Measurements from ENCODE around the gene HMBS.

DNA sequence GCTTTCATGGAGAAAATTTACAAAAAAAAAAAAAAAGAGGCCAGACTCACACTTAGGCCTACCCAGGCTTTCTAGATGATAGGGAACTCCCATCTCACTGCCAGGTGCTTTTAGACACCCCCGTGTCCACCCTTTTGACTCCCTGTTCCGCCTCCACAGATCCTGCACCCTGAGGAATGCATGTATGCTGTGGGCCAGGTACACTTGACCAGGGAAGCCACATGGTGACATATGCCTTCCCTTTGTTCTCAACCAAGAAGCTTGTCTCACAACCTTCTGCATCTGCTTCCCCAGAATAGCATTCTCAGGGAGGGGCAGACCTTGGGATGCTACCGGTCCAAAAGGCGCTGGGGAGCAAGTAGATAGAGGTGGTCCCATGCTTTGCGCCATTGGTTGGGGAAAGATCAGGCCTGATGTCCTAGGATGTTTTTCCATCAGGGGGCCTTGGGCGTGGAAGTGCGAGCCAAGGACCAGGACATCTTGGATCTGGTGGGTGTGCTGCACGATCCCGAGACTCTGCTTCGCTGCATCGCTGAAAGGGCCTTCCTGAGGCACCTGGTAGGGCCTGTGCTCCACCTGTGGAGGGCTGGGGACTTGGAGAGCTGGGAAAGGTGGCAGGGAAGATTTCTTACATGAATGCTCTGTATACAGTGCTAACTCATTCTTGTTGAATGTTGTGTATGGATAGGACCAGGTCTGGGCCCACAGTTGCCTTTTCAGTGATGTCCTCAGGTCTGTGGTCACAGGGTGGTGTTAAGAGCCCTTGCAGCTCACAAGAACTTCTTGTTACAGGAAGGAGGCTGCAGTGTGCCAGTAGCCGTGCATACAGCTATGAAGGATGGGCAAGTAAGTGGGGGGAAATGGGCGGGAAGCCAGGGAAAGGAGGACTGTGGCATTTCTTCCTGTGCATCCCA, 7.5 kb downstream of the HMBS start:
- no peak for TF ChIP-seq CTCF (IDR thresholded peaks at IDR 0.05)
- no peak for TF ChIP-seq POLR2A (IDR thresholded peaks at IDR 0.05)

Data from body of pancreas (tissue), 4 donors.